Measurements from ENCODE around the gene SPRED1. TPM values are rescaled to one million over a fixed set of nuclear protein-coding genes. Genes with fewer than 3 reads are reported as not detected.

Gene SPRED1
- total and polyA plus RNA-seq, 2 experiments from 2014 or later: 11.4 to 44.0 TPM

- Mint-ChIP-seq H3K4me3 (no peak overlapping the region), H3K36me3 (ENCODE audit: low read depth) (peaks cover 6% of the 10 kb centered on the region; the same call in 2 of the 3 replicates), H3K27ac (0 out of 2 replicates have a peak overlapping the region, but pooled peaks have one; percentile 21), H3K27me3 (ENCODE audit: insufficient read depth, low read depth, poor library complexity) (no peaks in the 10 kb centered on the region), H3K4me1 (peaks cover 44% of the 10 kb centered on the region), H3K9me3 (no peaks in the 10 kb centered on the region)
- Histone ChIP-seq H3F3A (replicated peaks; ENCODE audit: low read depth) (no peaks in the 10 kb centered on the region), H4K20me1 (replicated peaks; ENCODE audit: insufficient read depth) (peaks cover 53% of the 10 kb centered on the region), H2AFZ (no peak overlapping the region), H3K4me1 (ENCODE audit: insufficient read depth) (peaks cover 21% of the 10 kb centered on the region), H3K79me2 (replicated peaks; ENCODE audit: insufficient read depth) (peaks cover 98% of the 10 kb centered on the region), H3K27ac (ENCODE audit: low read depth) (no peak overlapping the region), H3K4me2 (no peak overlapping the region), H3K27me3 (ENCODE audit: insufficient read depth) (no peaks in the 10 kb centered on the region), H3K36me3 (ENCODE audit: insufficient read depth) (no peaks in the 10 kb centered on the region), H3K4me3 (no peak overlapping the region), H3K9me2 (ENCODE audit: insufficient read depth) (no peaks in the 10 kb centered on the region)
- TF ChIP-seq ZNF331 (CRISPR knock-in tag; IDR thresholded peaks at IDR 0.05; ENCODE audit: low read depth) (no peak), NANOG (IDR thresholded peaks at IDR 0.05; ENCODE audit: borderline replicate concordance) (no peak), JUNB (IDR thresholded peaks at IDR 0.05; ENCODE audit: unreplicated experiment) (no peak), EZH2phosphoT487 (IDR thresholded peaks at IDR 0.05; ENCODE audit: unreplicated experiment) (no peak), CREB1 (CRISPR knock-in tag; IDR thresholded peaks at IDR 0.05; ENCODE audit: low read depth) (no peak), ETS1 (IDR thresholded peaks at IDR 0.05) (no peak), STAT1 (IDR thresholded peaks at IDR 0.05; ENCODE audit: unreplicated experiment) (no peak), ZNF114 (CRISPR knock-in tag; IDR thresholded peaks at IDR 0.05) (no peak), POLR2AphosphoS5 (IDR thresholded peaks at IDR 0.05; ENCODE audit: low read depth) (no peak), EZH2 (IDR thresholded peaks at IDR 0.05; ENCODE audit: low read depth, unreplicated experiment) (no peak)
- TF ChIP-seq, protein P1, sequence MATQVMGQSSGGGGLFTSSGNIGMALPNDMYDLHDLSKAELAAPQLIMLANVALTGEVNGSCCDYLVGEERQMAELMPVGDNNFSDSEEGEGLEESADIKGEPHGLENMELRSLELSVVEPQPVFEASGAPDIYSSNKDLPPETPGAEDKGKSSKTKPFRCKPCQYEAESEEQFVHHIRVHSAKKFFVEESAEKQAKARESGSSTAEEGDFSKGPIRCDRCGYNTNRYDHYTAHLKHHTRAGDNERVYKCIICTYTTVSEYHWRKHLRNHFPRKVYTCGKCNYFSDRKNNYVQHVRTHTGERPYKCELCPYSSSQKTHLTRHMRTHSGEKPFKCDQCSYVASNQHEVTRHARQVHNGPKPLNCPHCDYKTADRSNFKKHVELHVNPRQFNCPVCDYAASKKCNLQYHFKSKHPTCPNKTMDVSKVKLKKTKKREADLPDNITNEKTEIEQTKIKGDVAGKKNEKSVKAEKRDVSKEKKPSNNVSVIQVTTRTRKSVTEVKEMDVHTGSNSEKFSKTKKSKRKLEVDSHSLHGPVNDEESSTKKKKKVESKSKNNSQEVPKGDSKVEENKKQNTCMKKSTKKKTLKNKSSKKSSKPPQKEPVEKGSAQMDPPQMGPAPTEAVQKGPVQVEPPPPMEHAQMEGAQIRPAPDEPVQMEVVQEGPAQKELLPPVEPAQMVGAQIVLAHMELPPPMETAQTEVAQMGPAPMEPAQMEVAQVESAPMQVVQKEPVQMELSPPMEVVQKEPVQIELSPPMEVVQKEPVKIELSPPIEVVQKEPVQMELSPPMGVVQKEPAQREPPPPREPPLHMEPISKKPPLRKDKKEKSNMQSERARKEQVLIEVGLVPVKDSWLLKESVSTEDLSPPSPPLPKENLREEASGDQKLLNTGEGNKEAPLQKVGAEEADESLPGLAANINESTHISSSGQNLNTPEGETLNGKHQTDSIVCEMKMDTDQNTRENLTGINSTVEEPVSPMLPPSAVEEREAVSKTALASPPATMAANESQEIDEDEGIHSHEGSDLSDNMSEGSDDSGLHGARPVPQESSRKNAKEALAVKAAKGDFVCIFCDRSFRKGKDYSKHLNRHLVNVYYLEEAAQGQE (IDR thresholded peaks at IDR 0.05; ENCODE audit: unreplicated experiment): no peak
- TF ChIP-seq, protein P2, sequence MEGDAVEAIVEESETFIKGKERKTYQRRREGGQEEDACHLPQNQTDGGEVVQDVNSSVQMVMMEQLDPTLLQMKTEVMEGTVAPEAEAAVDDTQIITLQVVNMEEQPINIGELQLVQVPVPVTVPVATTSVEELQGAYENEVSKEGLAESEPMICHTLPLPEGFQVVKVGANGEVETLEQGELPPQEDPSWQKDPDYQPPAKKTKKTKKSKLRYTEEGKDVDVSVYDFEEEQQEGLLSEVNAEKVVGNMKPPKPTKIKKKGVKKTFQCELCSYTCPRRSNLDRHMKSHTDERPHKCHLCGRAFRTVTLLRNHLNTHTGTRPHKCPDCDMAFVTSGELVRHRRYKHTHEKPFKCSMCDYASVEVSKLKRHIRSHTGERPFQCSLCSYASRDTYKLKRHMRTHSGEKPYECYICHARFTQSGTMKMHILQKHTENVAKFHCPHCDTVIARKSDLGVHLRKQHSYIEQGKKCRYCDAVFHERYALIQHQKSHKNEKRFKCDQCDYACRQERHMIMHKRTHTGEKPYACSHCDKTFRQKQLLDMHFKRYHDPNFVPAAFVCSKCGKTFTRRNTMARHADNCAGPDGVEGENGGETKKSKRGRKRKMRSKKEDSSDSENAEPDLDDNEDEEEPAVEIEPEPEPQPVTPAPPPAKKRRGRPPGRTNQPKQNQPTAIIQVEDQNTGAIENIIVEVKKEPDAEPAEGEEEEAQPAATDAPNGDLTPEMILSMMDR (conservative IDR thresholded peaks at IDR 0.05; ENCODE audit: low read depth in 2 of 2): no peak
- TF ChIP-seq, protein P3, sequence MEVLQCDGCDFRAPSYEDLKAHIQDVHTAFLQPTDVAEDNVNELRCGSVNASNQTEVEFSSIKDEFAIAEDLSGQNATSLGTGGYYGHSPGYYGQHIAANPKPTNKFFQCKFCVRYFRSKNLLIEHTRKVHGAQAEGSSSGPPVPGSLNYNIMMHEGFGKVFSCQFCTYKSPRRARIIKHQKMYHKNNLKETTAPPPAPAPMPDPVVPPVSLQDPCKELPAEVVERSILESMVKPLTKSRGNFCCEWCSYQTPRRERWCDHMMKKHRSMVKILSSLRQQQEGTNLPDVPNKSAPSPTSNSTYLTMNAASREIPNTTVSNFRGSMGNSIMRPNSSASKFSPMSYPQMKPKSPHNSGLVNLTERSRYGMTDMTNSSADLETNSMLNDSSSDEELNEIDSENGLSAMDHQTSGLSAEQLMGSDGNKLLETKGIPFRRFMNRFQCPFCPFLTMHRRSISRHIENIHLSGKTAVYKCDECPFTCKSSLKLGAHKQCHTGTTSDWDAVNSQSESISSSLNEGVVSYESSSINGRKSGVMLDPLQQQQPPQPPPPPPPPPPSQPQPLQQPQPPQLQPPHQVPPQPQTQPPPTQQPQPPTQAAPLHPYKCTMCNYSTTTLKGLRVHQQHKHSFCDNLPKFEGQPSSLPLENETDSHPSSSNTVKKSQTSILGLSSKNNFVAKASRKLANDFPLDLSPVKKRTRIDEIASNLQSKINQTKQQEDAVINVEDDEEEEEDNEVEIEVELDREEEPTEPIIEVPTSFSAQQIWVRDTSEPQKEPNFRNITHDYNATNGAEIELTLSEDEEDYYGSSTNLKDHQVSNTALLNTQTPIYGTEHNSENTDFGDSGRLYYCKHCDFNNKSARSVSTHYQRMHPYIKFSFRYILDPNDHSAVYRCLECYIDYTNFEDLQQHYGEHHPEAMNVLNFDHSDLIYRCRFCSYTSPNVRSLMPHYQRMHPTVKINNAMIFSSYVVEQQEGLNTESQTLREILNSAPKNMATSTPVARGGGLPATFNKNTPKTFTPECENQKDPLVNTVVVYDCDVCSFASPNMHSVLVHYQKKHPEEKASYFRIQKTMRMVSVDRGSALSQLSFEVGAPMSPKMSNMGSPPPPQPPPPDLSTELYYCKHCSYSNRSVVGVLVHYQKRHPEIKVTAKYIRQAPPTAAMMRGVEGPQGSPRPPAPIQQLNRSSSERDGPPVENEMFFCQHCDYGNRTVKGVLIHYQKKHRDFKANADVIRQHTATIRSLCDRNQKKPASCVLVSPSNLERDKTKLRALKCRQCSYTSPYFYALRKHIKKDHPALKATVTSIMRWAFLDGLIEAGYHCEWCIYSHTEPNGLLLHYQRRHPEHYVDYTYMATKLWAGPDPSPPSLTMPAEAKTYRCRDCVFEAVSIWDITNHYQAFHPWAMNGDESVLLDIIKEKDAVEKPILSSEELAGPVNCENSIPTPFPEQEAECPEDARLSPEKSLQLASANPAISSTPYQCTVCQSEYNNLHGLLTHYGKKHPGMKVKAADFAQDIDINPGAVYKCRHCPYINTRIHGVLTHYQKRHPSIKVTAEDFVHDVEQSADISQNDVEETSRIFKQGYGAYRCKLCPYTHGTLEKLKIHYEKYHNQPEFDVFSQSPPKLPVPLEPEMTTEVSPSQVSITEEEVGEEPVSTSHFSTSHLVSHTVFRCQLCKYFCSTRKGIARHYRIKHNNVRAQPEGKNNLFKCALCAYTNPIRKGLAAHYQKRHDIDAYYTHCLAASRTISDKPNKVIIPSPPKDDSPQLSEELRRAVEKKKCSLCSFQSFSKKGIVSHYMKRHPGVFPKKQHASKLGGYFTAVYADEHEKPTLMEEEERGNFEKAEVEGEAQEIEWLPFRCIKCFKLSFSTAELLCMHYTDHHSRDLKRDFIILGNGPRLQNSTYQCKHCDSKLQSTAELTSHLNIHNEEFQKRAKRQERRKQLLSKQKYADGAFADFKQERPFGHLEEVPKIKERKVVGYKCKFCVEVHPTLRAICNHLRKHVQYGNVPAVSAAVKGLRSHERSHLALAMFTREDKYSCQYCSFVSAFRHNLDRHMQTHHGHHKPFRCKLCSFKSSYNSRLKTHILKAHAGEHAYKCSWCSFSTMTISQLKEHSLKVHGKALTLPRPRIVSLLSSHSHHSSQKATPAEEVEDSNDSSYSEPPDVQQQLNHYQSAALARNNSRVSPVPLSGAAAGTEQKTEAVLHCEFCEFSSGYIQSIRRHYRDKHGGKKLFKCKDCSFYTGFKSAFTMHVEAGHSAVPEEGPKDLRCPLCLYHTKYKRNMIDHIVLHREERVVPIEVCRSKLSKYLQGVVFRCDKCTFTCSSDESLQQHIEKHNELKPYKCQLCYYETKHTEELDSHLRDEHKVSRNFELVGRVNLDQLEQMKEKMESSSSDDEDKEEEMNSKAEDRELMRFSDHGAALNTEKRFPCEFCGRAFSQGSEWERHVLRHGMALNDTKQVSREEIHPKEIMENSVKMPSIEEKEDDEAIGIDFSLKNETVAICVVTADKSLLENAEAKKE (CRISPR knock-in tag; IDR thresholded peaks at IDR 0.05): no peak
- no peak for DNase-seq (ENCODE audit: low spot score)
- no peak for ATAC-seq
Observed at GRCh38 chr15:38300395-38300794, 47.8 kb downstream of the SPRED1 start.

Data from GM23338 (cell line).